Endothelial cell of umbilical vein (primary cell): Measurements from ENCODE around the gene FCN1. TPM values are rescaled to one million over a fixed set of nuclear protein-coding genes. Genes with fewer than 3 reads are reported as not detected.

ENCODE experiments used
- BruUV-seq: library from RNA; stranded (reverse); fragments of 400-500 nt; replicated peaks from 2 replicates; lab custom pipeline; 2021; lab: Mats Ljungman, UMichigan
- CTCF ChIA-PET: fragments of 300-600, 350-600 bp; sonication (Branson Sonifier 250); formaldehyde crosslinking; loops from one replicate; lab custom pipeline; 2021; ENCODE audit warnings: antibody characterized with exemption, inconsistent platforms; lab: Charles Lee
- POLR2A ChIA-PET: fragments of 300-600, 350-600 bp; sonication (Branson Sonifier 250); formaldehyde crosslinking; loops from one replicate; lab custom pipeline; 2021; ENCODE audit warnings: antibody characterized with exemption, inconsistent platforms; lab: Charles Lee
- DNase-seq: peaks from one replicate; pipeline ENCODE4 v3.0.0-alpha.2; 2011; ENCODE audit warnings: low read depth, low spot score
- FAIRE-seq: peaks from 2 replicates; lab custom pipeline; 2011; peaks lifted over from hg19 to GRCh38; lab: Jason Lieb, UNC
- H2AFZ ChIP-seq: 2 replicates; pipeline ENCODE4 v1.6.0; 2012; ENCODE audit warnings: low read depth, low read length, control low read depth, inconsistent platforms
- H3K27ac ChIP-seq: 2 replicates; pipeline ENCODE4 v1.5.1; 2011; ENCODE audit warnings: low read depth, mild to moderate bottlenecking, control low read depth, low read length, moderate library complexity; ENCODE audit not compliant: insufficient read depth
- H3K27me3 ChIP-seq, 2 experiments: 2 replicates each; pipeline versions ENCODE4 v1.6.0 to v1.6.1; 2011; ENCODE audit warnings: low read length in 2 of 2, mixed read lengths in 1 of 2; ENCODE audit not compliant: control insufficient read depth in 2 of 2, insufficient read depth in 2 of 2
- H3K36me3 ChIP-seq, 2 experiments: 2 replicates in 1 of 2; 3 replicates in 1 of 2; pipeline ENCODE4 v1.5.1; 2011; ENCODE audit warnings: low read length in 2 of 2, mild to moderate bottlenecking in 1 of 2, moderate library complexity in 1 of 2; ENCODE audit not compliant: control insufficient read depth in 2 of 2, insufficient read depth in 2 of 2; ENCODE audit errors: extremely low read depth in 1 of 2
- H3K4me1 ChIP-seq: 3 replicates; pipeline ENCODE4 v1.5.1; 2011; ENCODE audit warnings: mild to moderate bottlenecking, low read length; ENCODE audit not compliant: control insufficient read depth, insufficient read depth; ENCODE audit errors: extremely low read depth
- H3K4me2 ChIP-seq: 2 replicates; pipeline ENCODE4 v1.6.1; 2011; ENCODE audit warnings: low read length, control low read depth, mixed read lengths; ENCODE audit not compliant: insufficient read depth
- H3K4me3 ChIP-seq, 3 experiments: fragments of 200-600 bp in 1 of 3; sonication (generic), shearing (Covaris generic) in 1 of 3; replicated peaks in 1 of 3; 2 replicates each; pipeline ENCODE4 v1.5.1; 2011 to 2016; ENCODE audit warnings: control low read depth in 3 of 3, low read length in 3 of 3, mild to moderate bottlenecking in 2 of 3, inconsistent platforms in 1 of 3, low read depth in 1 of 3, moderate library complexity in 1 of 3; ENCODE audit not compliant: insufficient read depth in 1 of 3
- H3K79me2 ChIP-seq: 2 replicates; pipeline ENCODE4 v1.6.0; 2012; ENCODE audit warnings: low read length, inconsistent platforms; ENCODE audit not compliant: control insufficient read depth, insufficient read depth
- H3K9ac ChIP-seq: replicated peaks from 2 replicates; pipeline ENCODE3; 2011; ENCODE audit warnings: low read length, control low read depth; ENCODE audit not compliant: insufficient read depth; ENCODE audit errors: extremely low read depth
- H3K9me1 ChIP-seq: replicated peaks from 3 replicates; pipeline ENCODE4 v1.6.0; 2011; ENCODE audit warnings: mild to moderate bottlenecking, low read length; ENCODE audit not compliant: control insufficient read depth, insufficient read depth; ENCODE audit errors: extremely low read depth
- H3K9me3 ChIP-seq: replicated peaks from 2 replicates; pipeline ENCODE4 v1.5.1; 2012; ENCODE audit warnings: low read length, inconsistent platforms; ENCODE audit not compliant: control insufficient read depth, insufficient read depth
- H4K20me1 ChIP-seq: replicated peaks from 2 replicates; pipeline ENCODE3; 2011; ENCODE audit warnings: mild to moderate bottlenecking, low read length; ENCODE audit not compliant: control insufficient read depth, insufficient read depth; ENCODE audit errors: extremely low read depth
- EZH2 ChIP-seq: IDR thresholded peaks from 2 replicates; pipeline ENCODE4 v1.6.1; 2012; ENCODE audit warnings: borderline replicate concordance, low read depth, mild to moderate bottlenecking, moderate library complexity, low read length, inconsistent platforms; ENCODE audit not compliant: severe bottlenecking
- FOS ChIP-seq: IDR thresholded peaks from 2 replicates; pipeline ENCODE4 v1.6.1; 2011; ENCODE audit warnings: mild to moderate bottlenecking, low read length, moderate library complexity, borderline replicate concordance; ENCODE audit not compliant: insufficient read depth
- GATA2 ChIP-seq: IDR thresholded peaks from 2 replicates; pipeline ENCODE4 v1.7.0; 2011; ENCODE audit warnings: low read depth, mild to moderate bottlenecking, moderate library complexity, mixed read lengths, low read length; ENCODE audit not compliant: insufficient read length, insufficient read depth
- JUN ChIP-seq: IDR thresholded peaks from 2 replicates; pipeline ENCODE4 v1.6.1; 2011; ENCODE audit warnings: borderline replicate concordance, low read depth; ENCODE audit not compliant: insufficient read length, insufficient read depth
- MYC ChIP-seq: IDR thresholded peaks from one replicate; pipeline ENCODE4 v1.6.1; 2011; ENCODE audit warnings: mild to moderate bottlenecking, low read depth, low read length
- POLR2A ChIP-seq: IDR thresholded peaks from 2 replicates; pipeline ENCODE4 v1.6.1; 2012; ENCODE audit warnings: low read depth, mild to moderate bottlenecking, control low read depth, low read length
- POLR2AphosphoS5 ChIP-seq: IDR thresholded peaks from 2 replicates; pipeline ENCODE4 v1.6.1; 2012; ENCODE audit warnings: low read depth, mild to moderate bottlenecking, control low read depth, low read length, moderate library complexity; ENCODE audit not compliant: insufficient read depth
- dilution Hi-C: fragments of 300-500 bp; cut with MboI; formaldehyde crosslinking; loops from one replicate; pipeline ENCODE4 v1.15.0; 2019; ENCODE audit warnings: low sequenced_read_pairs; ENCODE audit not compliant: extremely low pct_ligation_motif_present
- intact Hi-C: fragments of 100-400 bp; cut with micrococcal nuclease; formaldehyde crosslinking; loops from one replicate; pipeline ENCODE4 v1.10.0; 2022
- polyA plus RNA-seq, 4 experiments: library from polyadenylated mRNA; depleted of rRNA in 3 of 4; stranded (reverse) in 3 of 4; unstranded in 1 of 4; fragments of >200 nt; gene quantifications; 2 replicates each; pipeline versions ENCODE4 v1.2.1 to v1.2.3, GENCODE V29; 2011 to 2012; ENCODE audit warnings: missing spikeins in 1 of 4
- total RNA-seq: library from RNA; stranded (reverse); gene quantifications from 2 replicates; pipeline ENCODE4 v1.2.3, GENCODE V29; 2021
- TF ChIP-seq, protein P1 (sequence below): IDR thresholded peaks from 2 replicates; pipeline ENCODE4 v1.6.1; 2011; ENCODE audit not compliant: insufficient read depth, insufficient read length
- TF ChIP-seq, protein P2 (sequence below), 2 donors: IDR thresholded peaks; 1 replicate in 1 of 2; 2 replicates in 1 of 2; pipeline ENCODE4 v1.5.1; 2011; ENCODE audit warnings: low read length in 2 of 2, mild to moderate bottlenecking in 2 of 2, moderate library complexity in 2 of 2, control low read depth in 1 of 2, inconsistent platforms in 1 of 2, low read depth in 1 of 2; ENCODE audit not compliant: insufficient read depth in 1 of 2; ENCODE audit errors: extremely low read depth in 1 of 2

FCN1 gene
- total and polyA plus RNA-seq, 2 donors (not counting 3 experiments of a cell fraction or from before 2014, with no cell fraction given), result not detected

DNA sequence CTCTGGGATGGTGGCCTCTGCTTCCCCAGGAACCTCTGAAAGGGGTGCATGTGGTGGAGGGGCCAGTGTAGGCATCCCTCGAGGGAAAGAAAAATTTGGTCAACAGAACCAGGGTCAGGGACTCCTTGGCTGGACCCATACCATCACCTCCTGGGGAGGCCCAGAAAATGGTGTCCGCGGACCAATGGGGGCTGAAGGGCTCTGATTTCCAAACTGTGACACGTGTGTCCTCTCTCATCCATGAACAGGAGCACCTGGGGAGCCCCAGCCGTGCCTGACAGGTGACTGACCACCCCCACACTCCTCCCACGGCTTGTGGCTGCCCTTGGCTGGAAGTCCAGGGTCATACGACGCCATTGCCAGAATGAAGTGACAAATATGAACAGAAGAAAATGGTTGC is 33.2 kb downstream of the FCN1 start:
- Histone ChIP-seq H3K4me1 (no peaks in the 10 kb centered on the region), H3K27me3 (peaks cover 0 to 2% of the 10 kb centered on the region in 2 experiments), H3K9me3 (no peaks in the 10 kb centered on the region), H3K9ac (no peak overlapping the region), H2AFZ (no peak overlapping the region), H3K27ac (no peak overlapping the region), H3K9me1 (no peaks in the 10 kb centered on the region), H4K20me1 (no peaks in the 10 kb centered on the region), H3K4me3 (no peak overlapping the region), H3K4me2 (no peak overlapping the region), H3K36me3 (no peaks in the 10 kb centered on the region), H3K79me2 (no peaks in the 10 kb centered on the region)
- FAIRE-seq (no peak), DNase-seq (no peak)
- TF ChIP-seq MYC, result no peak
- no peak for TF ChIP-seq JUN
- TF ChIP-seq POLR2AphosphoS5, result no peak
- TF ChIP-seq EZH2, result no peak
- TF ChIP-seq, protein P1, sequence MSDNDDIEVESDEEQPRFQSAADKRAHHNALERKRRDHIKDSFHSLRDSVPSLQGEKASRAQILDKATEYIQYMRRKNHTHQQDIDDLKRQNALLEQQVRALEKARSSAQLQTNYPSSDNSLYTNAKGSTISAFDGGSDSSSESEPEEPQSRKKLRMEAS, result no peak
- TF ChIP-seq, protein P2, sequence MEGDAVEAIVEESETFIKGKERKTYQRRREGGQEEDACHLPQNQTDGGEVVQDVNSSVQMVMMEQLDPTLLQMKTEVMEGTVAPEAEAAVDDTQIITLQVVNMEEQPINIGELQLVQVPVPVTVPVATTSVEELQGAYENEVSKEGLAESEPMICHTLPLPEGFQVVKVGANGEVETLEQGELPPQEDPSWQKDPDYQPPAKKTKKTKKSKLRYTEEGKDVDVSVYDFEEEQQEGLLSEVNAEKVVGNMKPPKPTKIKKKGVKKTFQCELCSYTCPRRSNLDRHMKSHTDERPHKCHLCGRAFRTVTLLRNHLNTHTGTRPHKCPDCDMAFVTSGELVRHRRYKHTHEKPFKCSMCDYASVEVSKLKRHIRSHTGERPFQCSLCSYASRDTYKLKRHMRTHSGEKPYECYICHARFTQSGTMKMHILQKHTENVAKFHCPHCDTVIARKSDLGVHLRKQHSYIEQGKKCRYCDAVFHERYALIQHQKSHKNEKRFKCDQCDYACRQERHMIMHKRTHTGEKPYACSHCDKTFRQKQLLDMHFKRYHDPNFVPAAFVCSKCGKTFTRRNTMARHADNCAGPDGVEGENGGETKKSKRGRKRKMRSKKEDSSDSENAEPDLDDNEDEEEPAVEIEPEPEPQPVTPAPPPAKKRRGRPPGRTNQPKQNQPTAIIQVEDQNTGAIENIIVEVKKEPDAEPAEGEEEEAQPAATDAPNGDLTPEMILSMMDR (IDR thresholded peaks at IDR 0.05; ENCODE audit: extremely low read depth in 1 of 2, insufficient read depth in 1 of 2, low read depth in 1 of 2, low read length in 2 of 2), result no peak
- TF ChIP-seq GATA2, result no peak
- TF ChIP-seq FOS, result no peak
- no peak for TF ChIP-seq POLR2A
- no TSS peak for BruUV-seq
- POLR2A ChIA-PET, result no interaction called here
- CTCF ChIA-PET, result no interaction called here
- dilution Hi-C loops, result no loop called here
- intact Hi-C loops, result no loop called here
